GM06990 (cell line): ENCODE measurements around the gene TATDN2.
A peak's percentile ranks its signal among the peaks of the same experiment; 100 is the strongest.

Source experiments
- DNase-seq: peaks from one replicate; pipeline ENCODE4 v3.0.0-alpha.2; 2011; ENCODE audit not compliant: insufficient read length; ENCODE audit errors: extremely low read depth
- H3K27me3 ChIP-seq: replicated peaks from 2 replicates; pipeline ENCODE4 v1.6.0; 2011; ENCODE audit warnings: low read length; ENCODE audit not compliant: control insufficient read depth, insufficient read depth
- H3K36me3 ChIP-seq: 2 replicates; pipeline ENCODE4 v1.5.1; 2011; ENCODE audit warnings: low read length; ENCODE audit not compliant: control insufficient read depth, insufficient read depth
- H3K4me3 ChIP-seq: replicated peaks from 2 replicates; pipeline ENCODE4 v1.5.1; 2011; ENCODE audit warnings: low read depth, mild to moderate bottlenecking, control low read depth, low read length
- CTCF ChIP-seq: IDR thresholded peaks from 2 replicates; pipeline ENCODE4 v1.5.1; 2011; ENCODE audit warnings: low read length, control low read depth, mild to moderate bottlenecking, inconsistent platforms; ENCODE audit not compliant: insufficient read depth, poor library complexity, severe bottlenecking

The TATDN2 gene

GRCh38 chr3:10242182-10243065 is 5.8 kb upstream of the TATDN2 start:
- H3K27me3 ChIP-seq: no peaks in the 10 kb centered on the region
- peaks cover 7% of the 10 kb centered on the region for H3K36me3 ChIP-seq
- TF ChIP-seq CTCF: no peak
- H3K4me3 ChIP-seq: no peak overlapping the region
- DNase-seq: no peak

- DNase-seq: no peak
- H3K4me3 ChIP-seq: no peak overlapping the region
- peaks cover 1% of the 10 kb centered on the region for H3K36me3 ChIP-seq
- no peaks in the 10 kb centered on the region for H3K27me3 ChIP-seq
- TF ChIP-seq CTCF: no peak
Measured at GRCh38 chr3:10244009-10244408, 4.2 kb upstream of the TATDN2 start.

- Histone ChIP-seq H3K27me3 (no peaks in the 10 kb centered on the region), H3K36me3 (no peaks in the 10 kb centered on the region; the same call in 1 of the 2 replicates), H3K4me3 (no peak overlapping the region)
- TF ChIP-seq CTCF: no peak
- no peak for DNase-seq
Measured at GRCh38 chr3:10245081-10245712, 3.1 kb upstream of the TATDN2 start.

GRCh38 chr3:10247679-10248183 is 528 bp upstream of the TATDN2 start:
- peak overlapping the region; percentile 15 for H3K4me3 ChIP-seq
- H3K27me3 ChIP-seq: no peaks in the 10 kb centered on the region
- no peak for DNase-seq
- no peaks in the 10 kb centered on the region; the same call in none of the 2 replicates for H3K36me3 ChIP-seq
- no peak for TF ChIP-seq CTCF

DNA sequence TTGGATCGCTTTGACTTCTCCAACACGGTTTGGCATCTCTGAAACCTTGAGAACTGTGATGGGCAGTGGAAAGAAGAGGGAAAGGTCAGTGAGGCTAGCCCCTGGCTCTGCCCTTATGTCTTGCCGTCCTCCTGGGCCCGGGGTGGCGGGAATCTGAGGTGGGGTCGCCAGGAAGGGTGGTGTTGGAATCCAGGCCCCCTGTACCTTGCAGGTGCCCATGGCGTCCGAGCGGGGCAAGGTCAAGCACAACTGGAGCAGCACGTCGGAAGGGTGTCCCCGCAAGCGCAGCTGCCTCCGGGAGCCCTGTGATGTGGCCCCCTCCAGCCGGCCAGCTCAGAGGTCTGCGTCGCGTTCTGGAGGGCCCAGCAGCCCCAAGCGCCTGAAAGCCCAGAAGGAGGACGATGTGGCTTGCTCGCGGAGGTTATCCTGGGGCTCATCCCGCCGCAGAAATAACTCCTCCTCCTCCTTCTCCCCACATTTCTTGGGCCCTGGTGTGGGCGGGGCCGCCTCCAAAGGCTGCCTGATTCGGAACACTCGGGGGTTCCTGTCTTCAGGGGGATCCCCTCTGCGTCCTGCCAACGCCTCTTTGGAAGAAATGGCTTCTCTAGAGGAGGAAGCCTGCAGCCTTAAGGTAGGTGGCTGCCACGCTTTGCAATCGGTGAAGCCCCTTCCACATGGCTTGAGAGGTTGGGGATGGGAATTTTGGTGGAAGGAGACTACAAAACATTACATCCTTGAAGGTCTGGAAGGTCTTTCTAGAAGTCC is 907 bp downstream of the TATDN2 start:
- TF ChIP-seq CTCF: no peak
- Histone ChIP-seq H3K4me3 (peak overlapping the region; percentile 97), H3K27me3 (no peaks in the 10 kb centered on the region), H3K36me3 (peaks cover 4% of the 10 kb centered on the region)
- peak; percentile 57 for DNase-seq
